ENCODE data around the gene SFSWAP. TPM values are rescaled to one million over a fixed set of nuclear protein-coding genes. Genes with fewer than 3 reads are reported as not detected.
A peak's percentile ranks its signal among the peaks of the same experiment; 100 is the strongest.

The SFSWAP gene
- total and polyA plus RNA-seq, 2 experiments from 2014 or later = 16.3 to 17.6 TPM

- 27 to 29% methylated on average over 24 of the region's 24 CpGs for WGBS, 2 experiments (ENCODE audit: low coverage in 1 of 2, low lambda C conversion rate in 2 of 2, missing lambda C conversion rate in 2 of 2)
- Histone ChIP-seq H3K9ac (no peak overlapping the region), H3F3A (ENCODE audit: insufficient read depth) (no peaks in the 10 kb centered on the region), H3K27me3 (replicated peaks; ENCODE audit: insufficient read depth) (peaks cover 22% of the 10 kb centered on the region; the same call in 1 of the 2 replicates), H3K9me3 (ENCODE audit: low read depth) (no peaks in the 10 kb centered on the region), H2AFZ (no peak overlapping the region), H3K4me1 (ENCODE audit: insufficient read depth) (no peaks in the 10 kb centered on the region), H3K36me3 (ENCODE audit: low read depth) (no peaks in the 10 kb centered on the region), H3K79me2 (ENCODE audit: insufficient read depth) (no peaks in the 10 kb centered on the region), H3K4me2 (ENCODE audit: unreplicated experiment) (no peak overlapping the region), H3K4me3 (no peak overlapping the region), H4K20me1 (ENCODE audit: insufficient read depth) (no peaks in the 10 kb centered on the region), H3K9me2 (ENCODE audit: insufficient read depth) (no peaks in the 10 kb centered on the region), H3K27ac (no peak overlapping the region)
- no peak for TF ChIP-seq EZH2phosphoT487 (IDR thresholded peaks at IDR 0.05; ENCODE audit: insufficient read depth, low read depth)
- no peak for TF ChIP-seq EZH2 (IDR thresholded peaks at IDR 0.05; ENCODE audit: insufficient read depth, poor library complexity, severe bottlenecking)
- in situ Hi-C loops (cut with MboI) = no loop called here
- no peak for DNase-seq
Measured at GRCh38 chr12:131672941-131673887, 37.7 kb upstream of the SFSWAP start.

DNA sequence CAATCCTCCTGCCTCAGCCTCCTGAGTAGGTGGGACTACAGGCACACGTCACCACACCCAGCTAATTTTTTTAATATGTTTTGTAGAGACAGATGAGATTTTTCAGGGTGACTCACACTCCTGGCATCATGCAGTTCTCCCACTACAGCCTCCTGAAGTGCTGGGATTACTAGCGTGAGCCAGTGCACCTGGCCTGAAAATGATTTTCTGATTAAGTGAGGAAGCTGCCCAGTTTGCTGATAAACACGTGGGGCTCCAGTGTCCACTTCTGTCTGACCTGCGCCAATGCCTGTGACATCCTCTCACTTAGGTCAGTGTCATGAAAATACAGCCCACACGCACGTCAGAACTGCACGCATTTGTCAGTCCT lies 37.0 kb upstream of the SFSWAP start:
- 48 to 60% methylated on average over 7 of the region's 7 CpGs for WGBS, 2 experiments (ENCODE audit: low coverage in 1 of 2, low lambda C conversion rate in 2 of 2, missing lambda C conversion rate in 2 of 2)
- Histone ChIP-seq H3K36me3 (ENCODE audit: low read depth) (no peaks in the 10 kb centered on the region), H3K79me2 (ENCODE audit: insufficient read depth) (no peaks in the 10 kb centered on the region), H3F3A (ENCODE audit: insufficient read depth) (no peaks in the 10 kb centered on the region), H3K4me2 (ENCODE audit: unreplicated experiment) (no peak overlapping the region), H3K27me3 (replicated peaks; ENCODE audit: insufficient read depth) (peaks cover 22% of the 10 kb centered on the region; the same call in 1 of the 2 replicates), H3K9me3 (ENCODE audit: low read depth) (no peaks in the 10 kb centered on the region), H3K4me1 (ENCODE audit: insufficient read depth) (no peaks in the 10 kb centered on the region), H3K4me3 (no peak overlapping the region), H2AFZ (no peak overlapping the region), H3K9ac (no peak overlapping the region), H3K9me2 (ENCODE audit: insufficient read depth) (no peaks in the 10 kb centered on the region), H4K20me1 (ENCODE audit: insufficient read depth) (no peaks in the 10 kb centered on the region), H3K27ac (no peak overlapping the region)
- in situ Hi-C loops (cut with MboI) = no loop called here
- DNase-seq = peak; percentile 20
- TF ChIP-seq EZH2 (IDR thresholded peaks at IDR 0.05; ENCODE audit: insufficient read depth, poor library complexity, severe bottlenecking) (no peak), EZH2phosphoT487 (IDR thresholded peaks at IDR 0.05; ENCODE audit: insufficient read depth, low read depth) (no peak)

- no peak overlapping the region for H3K4me2 ChIP-seq (ENCODE audit: unreplicated experiment)
- H3K27ac ChIP-seq = no peak overlapping the region
- H2AFZ ChIP-seq = no peak overlapping the region
- H3F3A ChIP-seq (ENCODE audit: insufficient read depth) = no peaks in the 10 kb centered on the region
- WGBS, 2 experiments (ENCODE audit: low coverage in 1 of 2, low lambda C conversion rate in 2 of 2, missing lambda C conversion rate in 2 of 2) = 65 to 66% methylated on average over 6 of the region's 6 CpGs
- no peaks in the 10 kb centered on the region for H4K20me1 ChIP-seq (ENCODE audit: insufficient read depth)
- peaks cover 18% of the 10 kb centered on the region; the same call in 1 of the 2 replicates for H3K27me3 ChIP-seq (replicated peaks; ENCODE audit: insufficient read depth)
- H3K36me3 ChIP-seq (ENCODE audit: low read depth) = no peaks in the 10 kb centered on the region
- H3K4me3 ChIP-seq = no peak overlapping the region
- H3K9me2 ChIP-seq (ENCODE audit: insufficient read depth) = no peaks in the 10 kb centered on the region
- TF ChIP-seq EZH2 (IDR thresholded peaks at IDR 0.05; ENCODE audit: insufficient read depth, poor library complexity, severe bottlenecking) (no peak), EZH2phosphoT487 (IDR thresholded peaks at IDR 0.05; ENCODE audit: insufficient read depth, low read depth) (no peak)
- DNase-seq = no peak
- in situ Hi-C loops (cut with MboI) = no loop called here
- no peaks in the 10 kb centered on the region for H3K79me2 ChIP-seq (ENCODE audit: insufficient read depth)
- H3K9me3 ChIP-seq (ENCODE audit: low read depth) = no peaks in the 10 kb centered on the region
- no peaks in the 10 kb centered on the region for H3K4me1 ChIP-seq (ENCODE audit: insufficient read depth)
- H3K9ac ChIP-seq = no peak overlapping the region
Measured at GRCh38 chr12:131674373-131674772, 36.5 kb upstream of the SFSWAP start.

DNA sequence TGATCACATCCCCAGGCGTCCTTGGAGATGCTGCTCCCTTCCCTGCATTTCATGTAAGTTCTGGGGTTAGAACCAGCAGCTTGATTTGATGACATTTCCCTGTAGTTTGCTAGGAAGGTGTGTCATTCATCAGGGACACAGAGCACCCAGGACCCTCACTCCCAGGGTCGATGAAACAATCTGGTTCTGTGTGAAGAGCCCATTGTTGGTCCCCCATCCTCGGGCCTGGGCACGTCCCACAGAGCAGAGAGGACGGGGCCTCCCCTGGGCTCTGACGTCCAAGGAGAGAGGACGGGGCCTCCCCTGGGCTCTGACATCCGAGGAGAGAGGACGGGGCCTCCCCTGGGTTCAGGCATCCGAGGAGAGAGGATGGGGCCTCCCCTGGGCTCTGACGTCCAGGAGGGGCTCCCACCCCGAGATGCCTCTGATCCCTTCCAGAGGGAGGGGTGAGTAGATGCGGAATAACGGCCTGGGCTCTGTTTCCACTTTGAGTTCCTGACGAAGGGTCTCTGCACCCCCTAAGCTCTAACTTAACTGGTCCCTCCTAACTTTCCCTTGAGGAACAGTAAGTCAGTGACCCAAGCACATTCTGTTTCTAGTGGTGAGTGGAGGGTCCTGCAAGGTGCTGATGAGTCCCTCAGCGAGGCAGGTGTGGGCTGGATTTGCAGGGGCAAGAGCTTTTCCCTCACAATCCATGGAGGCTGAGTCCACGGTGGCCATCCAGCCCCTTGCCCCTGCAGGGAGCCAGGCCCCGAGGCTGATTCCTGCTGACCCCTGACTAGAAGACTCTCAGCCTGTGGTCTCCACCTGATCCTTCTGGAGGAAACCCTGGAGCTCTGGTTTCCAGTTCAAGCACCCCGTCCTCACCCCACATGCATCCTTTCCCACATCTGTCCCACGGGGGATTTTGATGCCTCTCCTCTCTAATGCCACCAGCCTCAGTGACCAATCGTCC lies 35.5 kb upstream of the SFSWAP start:
- no peak overlapping the region for H3K4me2 ChIP-seq (ENCODE audit: unreplicated experiment)
- H3K36me3 ChIP-seq (ENCODE audit: low read depth) = no peaks in the 10 kb centered on the region
- DNase-seq = no peak
- no peaks in the 10 kb centered on the region for H3K9me3 ChIP-seq (ENCODE audit: low read depth)
- no peaks in the 10 kb centered on the region for H3K9me2 ChIP-seq (ENCODE audit: insufficient read depth)
- H4K20me1 ChIP-seq (ENCODE audit: insufficient read depth) = no peaks in the 10 kb centered on the region
- no peak overlapping the region for H3K4me3 ChIP-seq
- no peaks in the 10 kb centered on the region for H3K79me2 ChIP-seq (ENCODE audit: insufficient read depth)
- no peak overlapping the region for H2AFZ ChIP-seq
- in situ Hi-C loops (cut with MboI) = no loop called here
- H3K27me3 ChIP-seq (replicated peaks; ENCODE audit: insufficient read depth) = 0 out of 2 replicates have a peak, but pooled peaks cover 9% of the 10 kb centered on the region
- no peak overlapping the region for H3K27ac ChIP-seq
- H3K9ac ChIP-seq = no peak overlapping the region
- 44 to 51% methylated on average over 21 of the region's 21 CpGs for WGBS, 2 experiments (ENCODE audit: low coverage in 1 of 2, low lambda C conversion rate in 2 of 2, missing lambda C conversion rate in 2 of 2)
- H3F3A ChIP-seq (ENCODE audit: insufficient read depth) = no peaks in the 10 kb centered on the region
- no peak for TF ChIP-seq EZH2phosphoT487 (IDR thresholded peaks at IDR 0.05; ENCODE audit: insufficient read depth, low read depth)
- no peak for TF ChIP-seq EZH2 (IDR thresholded peaks at IDR 0.05; ENCODE audit: insufficient read depth, poor library complexity, severe bottlenecking)
- H3K4me1 ChIP-seq (ENCODE audit: insufficient read depth) = no peaks in the 10 kb centered on the region

Measured in GM23248 (cell line).